NCI-H446 treated with DMSO at 0.1 percent for 48 hours (cell line): Measurements from ENCODE around the gene ASTN2.

Source experiments
- DNase-seq: peaks from one replicate; lab custom pipeline; 2025; lab: John Stamatoyannopoulos, UW

The ASTN2 gene

GRCh38 chr9:117121316-117121715 is 293.5 kb downstream of the ASTN2 start:
- DNase-seq = peak; percentile 21

DNA sequence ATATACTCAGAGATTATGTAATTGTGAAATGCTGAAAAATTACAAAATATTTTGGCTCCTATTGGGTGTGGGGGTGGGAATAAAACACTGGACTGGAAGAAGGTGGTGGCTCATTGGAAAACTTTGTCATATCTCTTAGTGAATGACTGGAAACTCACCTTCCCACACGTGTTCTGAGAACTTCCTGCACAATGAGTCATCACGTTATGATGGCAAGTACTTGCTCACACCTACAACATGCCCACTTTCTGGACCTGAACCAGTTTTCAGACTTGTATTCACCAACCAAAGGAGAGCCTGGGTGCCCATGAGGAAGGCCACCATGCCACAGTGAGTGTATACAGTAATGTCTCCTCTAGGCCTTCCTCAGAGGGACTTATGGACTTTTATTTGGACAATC is 294.8 kb downstream of the ASTN2 start:
- no peak for DNase-seq

DNA sequence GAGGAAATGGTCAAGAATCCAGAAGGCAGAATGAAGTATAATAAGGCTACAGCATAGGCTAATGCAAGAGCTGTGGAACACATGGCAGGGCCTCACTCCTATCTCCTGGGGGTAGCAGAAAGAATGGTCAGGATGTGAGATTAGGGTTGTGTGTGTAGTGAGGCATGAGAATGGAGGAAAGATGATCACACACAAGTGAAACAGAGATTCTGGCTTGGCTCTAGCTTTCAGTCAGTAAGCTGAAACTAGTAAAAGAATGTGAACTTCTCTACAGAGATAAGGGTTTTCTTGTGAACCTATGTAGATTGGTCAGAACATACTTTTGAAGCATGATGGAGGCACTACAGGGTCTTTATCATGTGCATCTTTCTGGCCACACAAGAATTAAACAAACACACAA is 298.8 kb downstream of the ASTN2 start:
- DNase-seq = no peak

- DNase-seq = no peak
These were observed 300.1 kb downstream of the ASTN2 start for GRCh38 chr9:117114768-117115167.

DNA sequence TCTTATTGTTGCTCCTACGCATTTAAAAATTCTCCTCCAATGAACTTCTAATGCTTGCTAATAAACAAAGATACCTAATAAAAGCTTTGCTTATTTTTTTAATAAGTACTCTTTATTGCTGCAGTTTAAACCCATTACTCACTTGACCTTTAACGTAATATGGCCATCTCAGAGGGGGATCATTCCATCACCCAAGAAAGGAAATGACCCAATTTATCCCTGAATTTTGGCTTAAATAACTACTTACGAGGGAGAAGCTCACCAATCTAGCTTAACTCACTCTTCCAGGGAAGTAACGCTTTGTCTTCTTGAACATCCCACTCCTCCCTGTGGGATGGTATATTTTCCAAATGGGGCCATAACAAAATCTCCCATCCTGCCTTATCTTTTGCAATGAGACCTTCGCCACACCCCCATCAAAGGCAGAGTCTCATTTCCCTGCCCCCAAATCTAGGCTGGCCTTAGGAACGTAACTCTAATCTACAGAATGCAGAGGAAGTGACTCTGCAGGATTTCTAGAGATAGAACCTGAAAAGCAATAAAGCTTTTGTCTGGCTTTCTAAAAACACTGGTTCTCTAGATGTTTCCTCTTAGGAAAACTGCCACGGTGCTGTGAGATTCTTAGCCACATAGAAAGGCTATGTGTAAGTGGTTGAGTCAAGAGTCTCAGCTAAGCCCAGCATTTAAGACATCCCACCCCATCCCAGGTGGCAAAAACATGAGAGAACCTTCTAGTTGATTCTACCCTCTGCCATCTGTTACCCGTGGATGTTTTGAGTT is 310.0 kb downstream of the ASTN2 start:
- DNase-seq = no peak

DNA sequence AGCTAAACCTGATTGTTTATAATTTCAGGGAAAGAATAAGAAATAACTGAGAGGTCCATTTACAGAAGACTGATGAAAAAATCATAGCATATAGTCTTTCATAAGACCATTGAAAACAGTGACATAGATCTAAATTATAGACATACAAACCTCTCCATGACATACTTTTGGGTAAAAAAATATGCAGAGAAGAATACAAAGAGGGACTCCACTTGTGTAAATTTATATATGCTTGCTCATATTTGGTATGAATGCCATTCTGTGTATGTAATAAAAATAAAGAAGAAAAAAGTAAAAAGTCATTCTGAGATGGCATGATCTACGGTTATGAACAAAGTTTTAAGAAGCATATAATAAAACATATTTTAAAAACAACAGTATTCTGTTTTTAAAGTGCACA is 310.7 kb downstream of the ASTN2 start:
- no peak for DNase-seq

- DNase-seq = no peak
These were observed 311.3 kb downstream of the ASTN2 start for GRCh38 chr9:117103438-117104110.

- peak; percentile 44 for DNase-seq
These were observed 313.8 kb downstream of the ASTN2 start for GRCh38 chr9:117101008-117101407.

GRCh38 chr9:117098331-117098730 is 316.5 kb downstream of the ASTN2 start:
- DNase-seq = no peak

GRCh38 chr9:117097761-117098160 is 317.1 kb downstream of the ASTN2 start:
- DNase-seq = no peak

DNA sequence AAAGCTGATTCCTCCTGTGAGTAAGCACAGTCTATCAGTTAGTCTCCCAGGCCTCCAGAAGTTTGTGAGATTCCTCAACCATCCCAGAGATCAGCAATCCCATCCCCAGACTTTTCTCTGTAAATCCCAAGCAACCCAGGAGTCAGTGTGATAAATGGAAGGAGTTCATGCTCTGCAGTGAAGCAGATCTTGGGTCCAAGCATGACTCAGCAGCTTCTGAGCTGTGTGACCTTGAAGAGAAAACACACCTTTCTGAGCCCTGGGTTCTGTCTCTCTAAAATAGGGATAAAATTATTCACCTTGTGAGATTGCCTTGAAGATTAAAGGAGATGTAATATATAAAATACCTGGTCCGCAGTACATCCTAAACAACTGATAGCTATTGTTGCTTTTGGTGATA is 318.7 kb downstream of the ASTN2 start:
- no peak for DNase-seq

DNA sequence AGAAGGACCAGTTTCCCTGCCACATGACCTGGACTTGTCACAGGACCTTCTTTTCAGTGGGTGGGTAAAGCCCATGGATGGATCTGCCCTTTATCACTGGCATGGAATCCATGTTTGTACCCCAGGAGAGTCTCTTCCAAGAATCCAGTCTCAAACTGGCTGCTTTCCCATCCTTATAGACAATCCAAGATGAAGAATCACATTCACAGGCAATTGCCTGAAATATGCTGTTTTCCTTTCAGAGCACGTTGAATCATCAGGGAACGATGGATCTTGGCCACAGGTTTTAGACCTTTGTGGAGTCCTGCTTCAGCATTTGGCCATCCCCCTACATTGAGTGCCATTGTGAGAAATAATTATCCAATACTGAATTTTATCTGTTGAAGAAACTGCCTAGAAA is 319.8 kb downstream of the ASTN2 start:
- DNase-seq = no peak

DNA sequence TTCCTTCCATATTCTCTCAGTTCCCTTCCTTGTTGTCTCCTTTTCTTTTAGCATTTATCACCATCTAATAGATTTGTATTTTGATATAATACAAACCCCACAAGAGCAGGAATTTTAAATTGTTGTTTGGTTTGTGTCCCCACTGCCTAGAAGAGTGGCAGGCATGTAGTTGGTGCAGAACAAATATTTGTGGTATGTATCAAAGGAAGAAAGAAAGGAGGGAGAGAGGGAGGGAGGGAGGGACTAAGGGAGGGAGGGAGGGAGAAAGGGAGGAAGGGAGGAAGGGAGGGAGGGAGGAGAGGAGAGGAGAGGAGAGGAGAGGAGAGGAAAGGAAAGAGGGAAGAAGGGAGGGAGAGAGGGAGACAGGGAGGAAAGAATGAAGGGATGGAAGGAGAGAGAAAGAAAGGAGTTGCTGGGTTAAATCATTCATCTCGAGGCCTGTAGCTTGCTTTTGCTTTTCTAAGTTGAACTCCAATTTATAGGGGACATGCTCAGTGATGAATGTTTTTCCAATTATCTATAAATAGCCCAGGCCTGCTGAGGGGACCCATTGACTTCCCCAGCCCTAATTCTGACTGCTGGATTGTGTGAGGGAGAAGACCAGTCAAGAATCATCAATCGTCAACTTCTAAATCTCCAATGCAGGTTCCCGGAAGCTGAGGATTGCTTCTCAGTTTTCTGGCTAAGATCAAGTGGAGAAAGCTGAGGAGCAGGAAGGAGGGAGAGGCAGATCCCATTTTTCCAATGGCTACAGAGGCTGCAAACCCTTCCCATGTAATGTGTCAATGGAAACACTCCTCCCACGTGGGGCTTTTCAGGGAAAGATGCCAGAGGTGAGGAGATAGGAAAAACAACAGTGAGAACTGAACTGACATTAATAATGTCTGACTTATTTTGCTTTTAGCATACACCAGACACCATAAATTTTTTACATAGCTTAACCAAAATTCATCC is 320.7 kb downstream of the ASTN2 start:
- DNase-seq = no peak

GRCh38 chr9:117092582-117092981 is 322.3 kb downstream of the ASTN2 start:
- no peak for DNase-seq

DNA sequence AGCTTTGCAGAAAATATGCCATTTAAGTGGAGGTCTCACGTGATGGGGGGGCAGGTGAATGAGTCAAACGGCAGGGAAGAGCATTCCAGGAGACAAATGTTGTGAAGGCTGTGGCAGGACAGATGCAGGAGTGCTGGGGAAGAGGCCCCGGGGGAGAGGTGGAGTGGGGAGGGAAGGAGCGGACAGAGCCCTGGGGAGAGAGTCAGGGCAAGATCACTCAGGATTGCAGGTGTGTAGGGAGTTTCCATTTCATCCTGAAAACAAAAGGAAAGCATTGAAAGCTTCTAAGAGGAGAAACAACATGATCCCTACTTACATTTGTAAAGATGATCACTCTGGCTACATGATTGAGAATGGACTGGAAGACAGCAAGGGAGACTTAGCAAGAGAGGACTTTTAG is 323.3 kb downstream of the ASTN2 start:
- no peak for DNase-seq

DNA sequence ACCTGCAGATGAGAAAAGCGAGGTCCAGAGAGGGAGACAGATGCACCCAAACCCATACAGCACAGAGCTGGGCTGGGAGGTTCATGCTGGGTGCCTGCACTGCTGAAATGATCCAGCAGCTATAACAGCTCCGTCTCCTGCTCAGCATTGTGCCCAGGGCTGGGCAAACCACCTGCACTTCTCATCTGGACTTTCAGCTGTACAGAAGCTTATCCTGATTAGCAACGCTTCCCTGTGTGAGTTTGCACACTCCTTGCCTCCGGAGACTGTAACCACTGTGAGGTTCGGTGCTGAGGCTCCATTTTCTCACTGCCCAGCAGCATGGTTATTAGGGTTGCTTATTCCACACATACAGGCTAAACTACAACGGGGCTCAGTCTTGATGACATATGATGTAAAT is 326.1 kb downstream of the ASTN2 start:
- no peak for DNase-seq

DNA sequence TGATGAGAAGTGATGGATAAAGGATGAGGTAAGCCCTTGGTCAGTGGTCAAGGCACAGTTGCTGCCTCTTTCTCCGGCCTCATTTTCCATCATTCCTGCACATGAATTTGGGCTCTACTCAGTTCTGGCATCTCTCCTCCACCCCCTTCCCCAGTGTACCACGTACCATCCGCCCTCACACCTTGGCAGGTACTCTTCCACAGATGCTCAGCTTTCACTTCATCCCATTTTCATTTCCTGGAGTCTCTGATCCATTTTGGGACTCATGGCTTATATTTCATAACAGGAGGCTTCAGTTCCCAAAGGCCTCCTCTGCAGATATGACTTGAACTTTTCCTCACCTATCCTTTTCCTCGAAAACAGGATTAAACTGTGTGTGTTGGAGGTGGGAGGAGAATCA is 326.7 kb downstream of the ASTN2 start:
- no peak for DNase-seq

DNA sequence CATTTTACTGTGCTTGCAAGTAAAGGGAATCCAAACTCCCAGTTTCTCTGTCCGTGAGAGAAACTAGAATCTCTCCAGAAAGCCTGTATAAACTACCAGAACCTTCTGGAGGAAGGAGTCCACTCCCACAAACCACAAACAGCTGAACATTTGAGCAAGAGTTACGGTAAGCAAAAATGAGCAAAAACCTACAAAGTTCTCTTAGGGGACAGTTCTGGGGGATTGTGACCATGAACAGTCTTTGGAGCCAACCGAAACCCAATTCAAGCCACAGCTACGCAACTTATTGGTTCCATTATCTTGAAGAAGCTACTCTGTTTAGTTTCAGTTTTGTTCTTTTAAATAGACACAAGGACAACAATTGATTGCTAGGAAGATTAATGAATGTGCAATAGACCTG is 330.6 kb downstream of the ASTN2 start:
- DNase-seq = no peak

- no peak for DNase-seq
These were observed 331.3 kb downstream of the ASTN2 start for GRCh38 chr9:117083559-117083958.

DNA sequence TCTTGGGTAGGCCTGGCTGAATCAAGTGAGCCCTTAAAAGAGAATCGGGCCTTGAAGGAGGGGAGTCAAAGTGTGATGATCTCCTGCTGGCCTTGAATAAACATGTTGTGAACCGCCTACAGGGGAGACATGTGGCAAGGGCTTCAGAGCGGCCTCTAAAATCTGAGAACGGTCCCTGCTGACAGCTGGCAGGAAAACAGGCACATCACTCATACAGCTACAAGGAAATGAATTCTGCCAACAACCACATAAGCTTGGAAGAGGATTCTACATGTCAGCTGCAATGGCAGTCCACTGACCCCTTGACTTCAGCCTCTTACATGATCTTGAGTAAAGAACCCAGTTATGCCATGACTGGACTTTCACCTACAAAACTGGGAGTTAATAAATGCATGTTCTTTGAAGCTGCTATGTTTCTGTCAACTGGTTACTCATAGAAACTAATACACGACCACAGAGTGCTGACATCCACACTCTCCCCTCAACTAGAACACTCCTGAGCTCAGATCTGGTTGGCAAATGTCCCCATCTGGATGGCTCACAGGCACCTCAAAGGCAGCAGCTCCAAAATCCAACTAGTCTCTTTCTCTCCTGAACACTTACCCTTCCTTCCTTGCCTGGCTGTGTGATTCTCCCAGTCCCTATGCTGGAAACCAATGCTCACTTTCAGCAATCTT is 333.1 kb downstream of the ASTN2 start:
- DNase-seq = peak; percentile 66

GRCh38 chr9:117080765-117081390 is 334.0 kb downstream of the ASTN2 start:
- DNase-seq = no peak
